Left ventricle myocardium inferior (tissue), 1 donor: ENCODE results near the gene TBXAS1. TPM values are rescaled to one million over a fixed set of nuclear protein-coding genes. Genes with fewer than 3 reads are reported as not detected.

Source experiments
- DNase-seq: peaks from one replicate; pipeline ENCODE4 v3.0.0-alpha.2; 2020
- H3K27ac ChIP-seq: fragments of 200-600 bp; replicated peaks from 2 replicates; pipeline ENCODE4 v1.8.0; 2021
- H3K27me3 ChIP-seq: fragments of 200-600 bp; 2 replicates; pipeline ENCODE4 v1.8.0; 2021; ENCODE audit warnings: low read depth
- H3K36me3 ChIP-seq: fragments of 200-600 bp; 2 replicates; pipeline ENCODE4 v1.8.0; 2021
- H3K4me1 ChIP-seq: fragments of 200-600 bp; 2 replicates; pipeline ENCODE4 v1.8.0; 2021
- H3K4me3 ChIP-seq: fragments of 200-600 bp; 2 replicates; pipeline ENCODE4 v1.8.0; 2021; ENCODE audit warnings: mild to moderate bottlenecking, moderate library complexity
- H3K9me3 ChIP-seq: fragments of 200-600 bp; replicated peaks from 2 replicates; pipeline ENCODE4 v1.8.0; 2021
- CTCF ChIP-seq: fragments of 200-600 bp; IDR thresholded peaks from 2 replicates; pipeline ENCODE4 v1.8.0; 2021; ENCODE audit warnings: antibody characterized with exemption, mild to moderate bottlenecking, borderline replicate concordance
- intact Hi-C: fragments of 100-400 bp; cut with micrococcal nuclease; formaldehyde crosslinking; loops from one replicate; pipeline ENCODE4 v1.11.0; 2022
- total RNA-seq: library from RNA; stranded (reverse); fragmentation: NEBNext Ultra II Directional; extraction: Animal tissue kit (Norgen Biotek cat#: 25700); gene quantifications from one replicate; pipeline ENCODE4 v1.2.1, GENCODE V29; 2021
- donor health status: DM: no; HTN: yes; CAD: no; lungs with severe emphysema.

The TBXAS1 gene
- total RNA-seq, 1 donor from 2014 or later: 3.9 TPM

- Histone ChIP-seq H3K27ac (no peak overlapping the region), H3K9me3 (no peaks in the 10 kb centered on the region), H3K36me3 (no peaks in the 10 kb centered on the region), H3K4me1 (no peaks in the 10 kb centered on the region), H3K27me3 (peaks cover 8% of the 10 kb centered on the region), H3K4me3 (no peak overlapping the region)
- intact Hi-C loops: no loop called here
- DNase-seq: no peak
- TF ChIP-seq CTCF: no peak
Observed at GRCh38 chr7:139976055-139976837, 147.2 kb downstream of the TBXAS1 start.

GRCh38 chr7:139976838-139977656 is 148.0 kb downstream of the TBXAS1 start:
- no peak overlapping the region for H3K4me3 ChIP-seq
- H3K4me1 ChIP-seq: no peaks in the 10 kb centered on the region
- H3K27me3 ChIP-seq: peaks cover under 1% of the 10 kb centered on the region
- no peak for TF ChIP-seq CTCF
- H3K9me3 ChIP-seq: no peaks in the 10 kb centered on the region
- no peaks in the 10 kb centered on the region for H3K36me3 ChIP-seq
- no peak overlapping the region for H3K27ac ChIP-seq
- DNase-seq: no peak
- intact Hi-C loops: no loop called here

- H3K36me3 ChIP-seq: no peaks in the 10 kb centered on the region
- H3K4me3 ChIP-seq: no peak overlapping the region
- intact Hi-C loops: no loop called here
- no peak for DNase-seq
- no peak for TF ChIP-seq CTCF
- no peak overlapping the region for H3K27ac ChIP-seq
- no peaks in the 10 kb centered on the region for H3K9me3 ChIP-seq
- H3K4me1 ChIP-seq: no peaks in the 10 kb centered on the region
- peaks cover 6% of the 10 kb centered on the region for H3K27me3 ChIP-seq
Observed at GRCh38 chr7:139981511-139981895, 152.4 kb downstream of the TBXAS1 start.

GRCh38 chr7:139982927-139983920 is 154.2 kb downstream of the TBXAS1 start:
- TF ChIP-seq CTCF: no peak
- intact Hi-C loops: no loop called here
- no peak for DNase-seq

More at GRCh38 chr7:139982927-139983920, 154.2 kb downstream of the TBXAS1 start:
- Histone ChIP-seq H3K4me3 (no peak overlapping the region), H3K9me3 (no peaks in the 10 kb centered on the region), H3K36me3 (no peaks in the 10 kb centered on the region), H3K4me1 (no peaks in the 10 kb centered on the region), H3K27ac (no peak overlapping the region), H3K27me3 (peaks cover 6% of the 10 kb centered on the region)
